ENCODE data around the gene WDR27.

WDR27 gene

DNA sequence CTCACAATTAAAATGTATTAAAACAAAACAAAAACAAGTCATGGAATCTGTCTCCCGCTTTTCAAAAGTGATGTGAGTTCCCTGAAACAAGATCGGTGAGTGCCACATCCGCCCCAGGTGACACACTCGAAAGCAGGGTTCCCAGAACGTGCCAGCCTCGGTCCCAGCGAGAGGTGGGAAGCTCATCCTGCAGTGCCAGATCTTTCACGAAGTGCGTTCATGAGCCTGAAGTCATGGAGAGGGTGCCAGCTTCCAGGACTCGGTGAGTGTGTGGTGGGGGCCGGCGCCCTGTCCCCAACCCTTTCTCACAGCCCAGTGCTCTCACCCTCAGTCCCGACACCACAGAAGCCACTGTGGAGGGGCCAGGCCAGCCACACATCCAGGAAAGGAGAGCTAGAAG, 127.4 kb downstream of the WDR27 start:
- no peaks in the 10 kb centered on the region for H3K79me2 ChIP-seq (ENCODE audit: insufficient read depth, low read length)
- no peak overlapping the region for H3K9ac ChIP-seq (ENCODE audit: low read depth, low read length, poor library complexity, severe bottlenecking)
- no peaks in the 10 kb centered on the region for H3K4me1 ChIP-seq (ENCODE audit: insufficient read depth, low read length, poor library complexity, severe bottlenecking)
- no peak overlapping the region for H2AFZ ChIP-seq (ENCODE audit: low read length)
- no peaks in the 10 kb centered on the region for H3K9me2 ChIP-seq (replicated peaks; ENCODE audit: low read depth, low read length)
- no peaks in the 10 kb centered on the region for H3K36me3 ChIP-seq (ENCODE audit: insufficient read depth, low read length)
- no peak overlapping the region for H3K4me2 ChIP-seq (ENCODE audit: low read depth, low read length, poor library complexity, severe bottlenecking)
- TF ChIP-seq, protein P1, sequence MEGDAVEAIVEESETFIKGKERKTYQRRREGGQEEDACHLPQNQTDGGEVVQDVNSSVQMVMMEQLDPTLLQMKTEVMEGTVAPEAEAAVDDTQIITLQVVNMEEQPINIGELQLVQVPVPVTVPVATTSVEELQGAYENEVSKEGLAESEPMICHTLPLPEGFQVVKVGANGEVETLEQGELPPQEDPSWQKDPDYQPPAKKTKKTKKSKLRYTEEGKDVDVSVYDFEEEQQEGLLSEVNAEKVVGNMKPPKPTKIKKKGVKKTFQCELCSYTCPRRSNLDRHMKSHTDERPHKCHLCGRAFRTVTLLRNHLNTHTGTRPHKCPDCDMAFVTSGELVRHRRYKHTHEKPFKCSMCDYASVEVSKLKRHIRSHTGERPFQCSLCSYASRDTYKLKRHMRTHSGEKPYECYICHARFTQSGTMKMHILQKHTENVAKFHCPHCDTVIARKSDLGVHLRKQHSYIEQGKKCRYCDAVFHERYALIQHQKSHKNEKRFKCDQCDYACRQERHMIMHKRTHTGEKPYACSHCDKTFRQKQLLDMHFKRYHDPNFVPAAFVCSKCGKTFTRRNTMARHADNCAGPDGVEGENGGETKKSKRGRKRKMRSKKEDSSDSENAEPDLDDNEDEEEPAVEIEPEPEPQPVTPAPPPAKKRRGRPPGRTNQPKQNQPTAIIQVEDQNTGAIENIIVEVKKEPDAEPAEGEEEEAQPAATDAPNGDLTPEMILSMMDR (conservative IDR thresholded peaks at IDR 0.05; ENCODE audit: low read length): no peak
- no peak for TF ChIP-seq EZH2phosphoT487 (IDR thresholded peaks at IDR 0.05; ENCODE audit: borderline replicate concordance)
- no peaks in the 10 kb centered on the region for H3K27me3 ChIP-seq (ENCODE audit: insufficient read depth, low read length, poor library complexity, severe bottlenecking)
- H3K4me3 ChIP-seq (ENCODE audit: low read length, poor library complexity, severe bottlenecking): no peak overlapping the region
- H3F3A ChIP-seq (ENCODE audit: low read depth): no peaks in the 10 kb centered on the region
- H4K20me1 ChIP-seq (ENCODE audit: insufficient read depth, low read length, poor library complexity, severe bottlenecking): no peaks in the 10 kb centered on the region
- H3K9me3 ChIP-seq (ENCODE audit: insufficient read depth, low read depth, low read length): no peaks in the 10 kb centered on the region; the same call in 1 of the 2 replicates

DNA sequence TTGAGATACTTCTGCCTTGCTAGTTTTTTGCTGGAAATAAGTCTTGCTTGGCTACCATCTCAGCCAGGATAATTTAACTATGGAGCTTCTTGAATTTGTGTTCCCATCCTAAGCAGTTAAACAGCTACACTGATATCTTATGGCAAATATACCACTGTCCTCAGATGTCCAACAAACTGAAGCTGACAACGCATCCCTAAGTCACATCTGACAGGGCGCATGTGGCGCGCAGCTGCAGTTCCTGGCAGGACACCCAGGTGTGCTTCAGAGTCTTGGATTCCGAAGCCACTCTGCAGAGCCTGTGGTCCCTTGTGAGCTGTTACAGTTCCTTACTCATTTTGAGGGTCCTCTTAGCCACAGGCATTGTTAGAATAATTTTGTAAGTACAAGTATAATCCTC, 127.9 kb downstream of the WDR27 start:
- H3K9me2 ChIP-seq (replicated peaks; ENCODE audit: low read depth, low read length): no peaks in the 10 kb centered on the region
- no peaks in the 10 kb centered on the region for H3F3A ChIP-seq (ENCODE audit: low read depth)
- no peaks in the 10 kb centered on the region; the same call in 1 of the 2 replicates for H3K9me3 ChIP-seq (ENCODE audit: insufficient read depth, low read depth, low read length)

DNA sequence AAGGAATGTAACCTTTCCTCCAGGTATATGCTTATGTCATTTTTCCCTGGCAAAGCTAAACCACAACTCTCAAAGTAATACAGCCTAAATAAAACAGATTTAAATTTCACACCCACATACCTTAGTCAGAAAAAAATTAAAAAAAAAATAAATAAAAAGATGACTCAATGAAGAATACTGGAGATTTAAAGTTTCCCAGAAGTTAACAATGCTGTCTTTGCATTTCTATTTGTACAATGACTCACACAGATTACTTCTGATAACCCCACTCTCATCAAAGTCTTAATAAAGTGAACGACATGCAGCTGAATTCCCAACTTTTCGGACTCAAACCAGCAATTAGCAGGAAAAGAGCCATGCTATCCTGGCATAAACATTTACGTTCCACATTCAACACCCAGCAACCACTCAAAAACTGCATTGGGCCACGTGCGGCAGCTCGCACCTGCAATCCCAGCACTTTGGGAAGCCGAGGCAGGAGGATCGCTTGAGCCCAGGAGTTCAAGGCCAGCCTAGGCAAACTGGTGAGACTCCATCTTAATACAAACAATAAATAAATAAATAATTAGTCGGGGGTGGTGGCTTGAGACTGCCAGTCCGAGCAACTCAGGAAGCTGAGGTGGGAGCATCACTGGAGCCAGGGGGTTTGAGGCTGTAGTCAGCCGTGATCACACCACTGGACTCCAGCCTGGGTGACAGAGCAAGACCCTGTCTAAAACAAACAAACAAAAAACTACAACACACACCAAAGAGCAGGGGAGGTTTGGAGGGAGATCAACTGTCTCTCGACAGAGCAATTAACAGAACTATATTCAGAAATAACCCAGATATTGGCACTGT, 130.5 kb downstream of the WDR27 start:
- no peaks in the 10 kb centered on the region; the same call in 1 of the 2 replicates for H3K9me3 ChIP-seq (ENCODE audit: insufficient read depth, low read depth, low read length)
- H4K20me1 ChIP-seq (ENCODE audit: insufficient read depth, low read length, poor library complexity, severe bottlenecking): no peaks in the 10 kb centered on the region
- H3K4me1 ChIP-seq (ENCODE audit: insufficient read depth, low read length, poor library complexity, severe bottlenecking): no peaks in the 10 kb centered on the region
- H3K4me3 ChIP-seq (ENCODE audit: low read length, poor library complexity, severe bottlenecking): no peak overlapping the region
- TF ChIP-seq, protein P1 (conservative IDR thresholded peaks at IDR 0.05; ENCODE audit: low read length): no peak
- TF ChIP-seq EZH2phosphoT487 (IDR thresholded peaks at IDR 0.05; ENCODE audit: borderline replicate concordance): no peak
- no peaks in the 10 kb centered on the region for H3K36me3 ChIP-seq (ENCODE audit: insufficient read depth, low read length)
- H2AFZ ChIP-seq (ENCODE audit: low read length): no peak overlapping the region
- H3K9me2 ChIP-seq (replicated peaks; ENCODE audit: low read depth, low read length): no peaks in the 10 kb centered on the region
- H3K79me2 ChIP-seq (ENCODE audit: insufficient read depth, low read length): no peaks in the 10 kb centered on the region
- H3K27me3 ChIP-seq (ENCODE audit: insufficient read depth, low read length, poor library complexity, severe bottlenecking): no peaks in the 10 kb centered on the region
- H3K9ac ChIP-seq (ENCODE audit: low read depth, low read length, poor library complexity, severe bottlenecking): no peak overlapping the region
- H3F3A ChIP-seq (ENCODE audit: low read depth): no peaks in the 10 kb centered on the region
- H3K4me2 ChIP-seq (ENCODE audit: low read depth, low read length, poor library complexity, severe bottlenecking): no peak overlapping the region

More for the DNA sequence above, 127.9 kb downstream of the WDR27 start:
- no peaks in the 10 kb centered on the region for H3K4me1 ChIP-seq (ENCODE audit: insufficient read depth, low read length, poor library complexity, severe bottlenecking)
- TF ChIP-seq EZH2phosphoT487 (IDR thresholded peaks at IDR 0.05; ENCODE audit: borderline replicate concordance): no peak
- TF ChIP-seq, protein P1 (conservative IDR thresholded peaks at IDR 0.05; ENCODE audit: low read length): no peak
- H3K27me3 ChIP-seq (ENCODE audit: insufficient read depth, low read length, poor library complexity, severe bottlenecking): no peaks in the 10 kb centered on the region
- H3K4me2 ChIP-seq (ENCODE audit: low read depth, low read length, poor library complexity, severe bottlenecking): no peak overlapping the region
- H2AFZ ChIP-seq (ENCODE audit: low read length): no peak overlapping the region
- H3K79me2 ChIP-seq (ENCODE audit: insufficient read depth, low read length): no peaks in the 10 kb centered on the region
- no peak overlapping the region for H3K9ac ChIP-seq (ENCODE audit: low read depth, low read length, poor library complexity, severe bottlenecking)
- no peak overlapping the region for H3K4me3 ChIP-seq (ENCODE audit: low read length, poor library complexity, severe bottlenecking)
- H3K36me3 ChIP-seq (ENCODE audit: insufficient read depth, low read length): no peaks in the 10 kb centered on the region
- H4K20me1 ChIP-seq (ENCODE audit: insufficient read depth, low read length, poor library complexity, severe bottlenecking): no peaks in the 10 kb centered on the region

Measured in Loucy (cell line).